Keratinocyte (primary cell): ENCODE results near the gene JSRP1. TPM values are rescaled to one million over a fixed set of nuclear protein-coding genes. Genes with fewer than 3 reads are reported as not detected.

Experiments used
- DNase-seq: peaks from one replicate; pipeline ENCODE4 v3.0.0-alpha.2; 2011; ENCODE audit warnings: low read depth, missing footprints, low spot score
- FAIRE-seq: peaks from 2 replicates; lab custom pipeline; 2011; peaks lifted over from hg19 to GRCh38; lab: Jason Lieb, UNC
- H2AFZ ChIP-seq: 2 replicates; pipeline ENCODE4 v1.6.0; 2012; ENCODE audit warnings: low read length, control low read depth, inconsistent platforms; ENCODE audit not compliant: control insufficient read depth
- H3K27ac ChIP-seq: 2 replicates; pipeline ENCODE4 v1.5.1; 2011; ENCODE audit warnings: low read length; ENCODE audit not compliant: control insufficient read depth, insufficient read depth
- H3K27me3 ChIP-seq: 3 replicates; pipeline ENCODE4 v1.6.0; 2011; ENCODE audit warnings: low read length; ENCODE audit not compliant: control insufficient read depth, insufficient read depth; ENCODE audit errors: extremely low read depth
- H3K36me3 ChIP-seq, 2 experiments: 2 replicates in 1 of 2; 3 replicates in 1 of 2; pipeline ENCODE4 v1.5.1; 2011; ENCODE audit warnings: low read length in 2 of 2, mild to moderate bottlenecking in 1 of 2; ENCODE audit not compliant: control insufficient read depth in 2 of 2, insufficient read depth in 2 of 2; ENCODE audit errors: extremely low read depth in 1 of 2
- H3K4me1 ChIP-seq: 3 replicates; pipeline ENCODE4 v1.5.1; 2011; ENCODE audit warnings: low read length; ENCODE audit not compliant: control insufficient read depth, insufficient read depth; ENCODE audit errors: extremely low read depth
- H3K4me2 ChIP-seq: 3 replicates; pipeline ENCODE4 v1.6.0; 2011; ENCODE audit warnings: low read depth, low read length; ENCODE audit not compliant: control insufficient read depth, insufficient read depth; ENCODE audit errors: extremely low read depth
- H3K4me3 ChIP-seq, 3 experiments: fragments of 200-600 bp in 1 of 3; sonication (generic) in 1 of 3; 2 replicates in 2 of 3; 3 replicates in 1 of 3; pipeline ENCODE4 v1.5.1; 2011 to 2016; ENCODE audit warnings: low read length in 3 of 3, mild to moderate bottlenecking in 3 of 3, control low read depth in 2 of 3, inconsistent platforms in 1 of 3, low read depth in 1 of 3, mixed read lengths in 1 of 3, mixed run types in 1 of 3, moderate library complexity in 1 of 3; ENCODE audit not compliant: control insufficient read depth in 2 of 3, insufficient read depth in 2 of 3; ENCODE audit errors: extremely low read depth in 1 of 3
- H3K79me2 ChIP-seq: 2 replicates; pipeline ENCODE4 v1.6.0; 2012; ENCODE audit warnings: low read length; ENCODE audit not compliant: control insufficient read depth, insufficient read depth
- H3K9ac ChIP-seq: 3 replicates; pipeline ENCODE4 v1.6.0; 2011; ENCODE audit warnings: low read length; ENCODE audit not compliant: control insufficient read depth, insufficient read depth; ENCODE audit errors: extremely low read depth
- H3K9me1 ChIP-seq: 3 replicates; pipeline ENCODE4 v1.6.0; 2011; ENCODE audit warnings: low read length; ENCODE audit not compliant: control insufficient read depth, insufficient read depth; ENCODE audit errors: extremely low read depth
- H3K9me3 ChIP-seq: 2 replicates; pipeline ENCODE4 v1.5.1; 2012; ENCODE audit warnings: low read depth, low read length; ENCODE audit not compliant: control insufficient read depth
- H4K20me1 ChIP-seq: 3 replicates; pipeline ENCODE4 v1.6.0; 2011; ENCODE audit warnings: low read length; ENCODE audit not compliant: control insufficient read depth, insufficient read depth; ENCODE audit errors: extremely low read depth
- CTCF ChIP-seq, 3 experiments: IDR thresholded peaks in 1 of 3; conservative IDR thresholded peaks in 1 of 3; optimal IDR thresholded peaks in 1 of 3; 2 replicates in 2 of 3; 3 replicates in 1 of 3; pipeline versions ENCODE3 to v1.5.1; 2011; ENCODE audit warnings: low read length in 3 of 3, mild to moderate bottlenecking in 3 of 3, moderate library complexity in 2 of 3, control low read depth in 1 of 3, inconsistent platforms in 1 of 3; ENCODE audit not compliant: insufficient read depth in 2 of 3; ENCODE audit errors: extremely low read depth in 1 of 3
- EZH2 ChIP-seq: IDR thresholded peaks from one replicate; pipeline ENCODE4 v1.6.1; 2012; ENCODE audit warnings: inconsistent platforms, mild to moderate bottlenecking, low read length, moderate library complexity
- dilution Hi-C: fragments of 300-500 bp; cut with MboI; formaldehyde crosslinking; loops from one replicate; pipeline ENCODE4 v1.7.0; 2020; ENCODE audit warnings: low sequenced_read_pairs; ENCODE audit not compliant: extremely low pct_ligation_motif_present
- polyA plus RNA-seq, 5 experiments: library from polyadenylated mRNA; depleted of rRNA in 3 of 5; stranded (reverse) in 3 of 5; stranded (forward) in 1 of 5; unstranded in 1 of 5; fragments of >200 nt; gene quantifications; 1 replicate in 1 of 5; 2 replicates in 3 of 5; 3 replicates in 1 of 5; pipeline versions ENCODE4 v1.2.1 to v1.2.3, GENCODE V29; 2011 to 2012; ENCODE audit warnings: missing spikeins in 2 of 5, low read depth in 1 of 5, low replicate concordance in 1 of 5

Gene JSRP1
- polyA plus RNA-seq, 1 donor (not counting 4 experiments of a cell fraction or from before 2014, with no cell fraction given), result not detected

GRCh38 chr19:2283835-2284507, 27.8 kb upstream of the JSRP1 start:
- Histone ChIP-seq H4K20me1 (no peaks in the 10 kb centered on the region), H3K4me3 (no peak overlapping the region), H3K4me1 (no peaks in the 10 kb centered on the region), H3K9me1 (no peaks in the 10 kb centered on the region), H3K27ac (no peak overlapping the region), H3K4me2 (no peak overlapping the region), H2AFZ (no peak overlapping the region), H3K9ac (no peak overlapping the region), H3K27me3 (peaks cover 14% of the 10 kb centered on the region), H3K36me3 (no peaks in the 10 kb centered on the region), H3K9me3 (no peaks in the 10 kb centered on the region), H3K79me2 (no peaks in the 10 kb centered on the region)
- dilution Hi-C loops, result no loop called here
- TF ChIP-seq EZH2 (no peak), CTCF (optimal IDR thresholded peaks at IDR 0.05 in 1 of 3, IDR thresholded peaks at IDR 0.05 in 1 of 3, conservative IDR thresholded peaks at IDR 0.05 in 1 of 3; ENCODE audit: extremely low read depth in 1 of 3, insufficient read depth in 2 of 3, low read length in 3 of 3) (no peak)
- FAIRE-seq (no peak), DNase-seq (no peak)

GRCh38 chr19:2282862-2283237, 26.6 kb upstream of the JSRP1 start:
- Histone ChIP-seq H2AFZ (no peak overlapping the region), H3K4me3 (no peak overlapping the region), H3K27ac (no peak overlapping the region), H3K4me1 (no peaks in the 10 kb centered on the region), H3K9ac (no peak overlapping the region), H3K4me2 (no peak overlapping the region), H3K36me3 (no peaks in the 10 kb centered on the region), H4K20me1 (no peaks in the 10 kb centered on the region), H3K79me2 (no peaks in the 10 kb centered on the region), H3K9me3 (no peaks in the 10 kb centered on the region), H3K27me3 (peaks cover 2% of the 10 kb centered on the region), H3K9me1 (no peaks in the 10 kb centered on the region)
- DNase-seq (no peak), FAIRE-seq (no peak)
- no peak for TF ChIP-seq EZH2
- no peak for TF ChIP-seq CTCF (optimal IDR thresholded peaks at IDR 0.05 in 1 of 3, IDR thresholded peaks at IDR 0.05 in 1 of 3, conservative IDR thresholded peaks at IDR 0.05 in 1 of 3; ENCODE audit: extremely low read depth in 1 of 3, insufficient read depth in 2 of 3, low read length in 3 of 3)
- dilution Hi-C loops, result no loop called here
